HepG2 (cell line): Measurements from ENCODE around the gene TM4SF1. TPM values are rescaled to one million over a fixed set of nuclear protein-coding genes. Genes with fewer than 3 reads are reported as not detected.

Source experiments
- ATF2 ChIP-seq: sonication (generic); formaldehyde crosslinking; IDR thresholded peaks from 2 replicates; pipeline ENCODE4 v1.4.0; 2020; ENCODE audit warnings: missing genetic modification reagents
- EED ChIP-seq: sonication (generic); formaldehyde crosslinking; IDR thresholded peaks from 2 replicates; pipeline ENCODE4 v1.5.0; 2020; ENCODE audit warnings: mild to moderate bottlenecking, missing genetic modification reagents
- ETV6 ChIP-seq: sonication (generic); formaldehyde crosslinking; conservative IDR thresholded peaks from 2 replicates; pipeline ENCODE4 v1.4.0; 2020; ENCODE audit warnings: missing genetic modification reagents
- KDM1A ChIP-seq: IDR thresholded peaks from 2 replicates; pipeline ENCODE4 v1.6.1; 2016; ENCODE audit warnings: missing compliant biosample characterization
- MAFG ChIP-seq: sonication (generic); formaldehyde crosslinking; IDR thresholded peaks from 2 replicates; pipeline ENCODE4 v1.5.1; 2020; ENCODE audit warnings: mild to moderate bottlenecking, missing genetic modification reagents
- PCBP2 ChIP-seq: fragments of 200-400 bp; formaldehyde crosslinking; optimal IDR thresholded peaks from 2 replicates; pipeline ENCODE3; 2018; ENCODE audit warnings: low read length, low read depth; ENCODE audit not compliant: poor library complexity, severe bottlenecking
- PHB2 ChIP-seq: fragments of 450-650 bp; IDR thresholded peaks from 2 replicates; pipeline ENCODE4 v1.6.1; 2018; ENCODE audit not compliant: partially characterized antibody
- RARA ChIP-seq: IDR thresholded peaks from 2 replicates; pipeline ENCODE4 v1.6.1; 2016; ENCODE audit warnings: missing genetic modification reagents, missing compliant biosample characterization
- RFX3 ChIP-seq: IDR thresholded peaks from 2 replicates; pipeline ENCODE4 v1.6.1; 2016; ENCODE audit warnings: missing biosample characterization, missing genetic modification reagents
- RFXANK ChIP-seq: IDR thresholded peaks from 2 replicates; pipeline ENCODE4 v1.6.1; 2016
- SETDB1 ChIP-seq: sonication (generic); formaldehyde crosslinking; IDR thresholded peaks from 2 replicates; pipeline ENCODE4 v1.5.1; 2020; ENCODE audit warnings: missing genetic modification reagents, mild to moderate bottlenecking, borderline replicate concordance
- ZKSCAN8 ChIP-seq: IDR thresholded peaks from 2 replicates; pipeline ENCODE4 v1.6.1; 2016; ENCODE audit warnings: borderline replicate concordance, missing genetic modification reagents, missing compliant biosample characterization
- ZNF343 ChIP-seq: sonication (generic); formaldehyde crosslinking; IDR thresholded peaks from 2 replicates; pipeline ENCODE4 v1.4.0; 2020; ENCODE audit warnings: mild to moderate bottlenecking, missing genetic modification reagents
- ZNF543 ChIP-seq: sonication (generic); formaldehyde crosslinking; IDR thresholded peaks from 2 replicates; pipeline ENCODE4 v1.4.0; 2020; ENCODE audit warnings: mild to moderate bottlenecking, missing genetic modification reagents
- ZNF629 ChIP-seq: sonication (generic); formaldehyde crosslinking; conservative IDR thresholded peaks from 2 replicates; pipeline ENCODE4 v1.5.0; 2020; ENCODE audit warnings: missing genetic modification reagents
- ZNF644 ChIP-seq: IDR thresholded peaks from 2 replicates; pipeline ENCODE4 v1.6.1; 2016; ENCODE audit warnings: low read depth
- ZNF713 ChIP-seq: sonication (generic); formaldehyde crosslinking; IDR thresholded peaks from 2 replicates; pipeline ENCODE4 v1.4.0; 2020; ENCODE audit warnings: mild to moderate bottlenecking, missing genetic modification reagents
- ZNF766 ChIP-seq: sonication (generic); formaldehyde crosslinking; IDR thresholded peaks from 2 replicates; pipeline ENCODE4 v1.5.0; 2020; ENCODE audit warnings: missing genetic modification reagents, borderline replicate concordance
- ZNF83 ChIP-seq: sonication (generic); formaldehyde crosslinking; IDR thresholded peaks from 2 replicates; pipeline ENCODE4 v1.4.0; 2020; ENCODE audit warnings: missing genetic modification reagents, mild to moderate bottlenecking, borderline replicate concordance
- polyA plus RNA-seq, 8 experiments: library from polyadenylated mRNA; depleted of rRNA in 3 of 8; stranded (reverse) in 7 of 8; unstranded in 1 of 8; fragments of >200 nt; fragmentation: Illumina TruSeq in 4 of 8; extraction: Trizol in 4 of 8; gene quantifications; 2 replicates each; pipeline versions ENCODE4 v1.2.1 to v1.2.3, GENCODE V29; 2011 to 2016; ENCODE audit warnings: low read depth in 4 of 8, missing spikeins in 1 of 8, mixed read lengths in 1 of 8; ENCODE audit not compliant: insufficient read depth in 1 of 8
- total RNA-seq, 5 experiments: library from RNA; depleted of rRNA; stranded (reverse); fragments of >200 nt; fragmentation: Illumina TruSeq; extraction: Trizol; gene quantifications; 2 replicates each; pipeline ENCODE4 v1.2.3, GENCODE V29; 2016; ENCODE audit warnings: low read depth in 1 of 5
- TF ChIP-seq, protein P1 (sequence below): sonication (generic); formaldehyde crosslinking; IDR thresholded peaks from 2 replicates; pipeline ENCODE4 v1.5.0; 2020; ENCODE audit warnings: missing genetic modification reagents
- TF ChIP-seq, protein P2 (sequence below): sonication (generic); formaldehyde crosslinking; IDR thresholded peaks from 2 replicates; pipeline ENCODE4 v1.4.0; 2020; ENCODE audit warnings: missing genetic modification reagents
- TF ChIP-seq, protein P3 (sequence below): sonication (generic); formaldehyde crosslinking; conservative IDR thresholded peaks from 2 replicates; pipeline ENCODE4 v1.8.0; 2022; ENCODE audit warnings: mild to moderate bottlenecking, moderate library complexity, missing genetic modification reagents

The TM4SF1 gene
- total and polyA plus RNA-seq, 2 of the 13 experiments (the other 11 are each of a cell fraction or from before 2014, with no cell fraction given) = 431 to 1,359 TPM

DNA sequence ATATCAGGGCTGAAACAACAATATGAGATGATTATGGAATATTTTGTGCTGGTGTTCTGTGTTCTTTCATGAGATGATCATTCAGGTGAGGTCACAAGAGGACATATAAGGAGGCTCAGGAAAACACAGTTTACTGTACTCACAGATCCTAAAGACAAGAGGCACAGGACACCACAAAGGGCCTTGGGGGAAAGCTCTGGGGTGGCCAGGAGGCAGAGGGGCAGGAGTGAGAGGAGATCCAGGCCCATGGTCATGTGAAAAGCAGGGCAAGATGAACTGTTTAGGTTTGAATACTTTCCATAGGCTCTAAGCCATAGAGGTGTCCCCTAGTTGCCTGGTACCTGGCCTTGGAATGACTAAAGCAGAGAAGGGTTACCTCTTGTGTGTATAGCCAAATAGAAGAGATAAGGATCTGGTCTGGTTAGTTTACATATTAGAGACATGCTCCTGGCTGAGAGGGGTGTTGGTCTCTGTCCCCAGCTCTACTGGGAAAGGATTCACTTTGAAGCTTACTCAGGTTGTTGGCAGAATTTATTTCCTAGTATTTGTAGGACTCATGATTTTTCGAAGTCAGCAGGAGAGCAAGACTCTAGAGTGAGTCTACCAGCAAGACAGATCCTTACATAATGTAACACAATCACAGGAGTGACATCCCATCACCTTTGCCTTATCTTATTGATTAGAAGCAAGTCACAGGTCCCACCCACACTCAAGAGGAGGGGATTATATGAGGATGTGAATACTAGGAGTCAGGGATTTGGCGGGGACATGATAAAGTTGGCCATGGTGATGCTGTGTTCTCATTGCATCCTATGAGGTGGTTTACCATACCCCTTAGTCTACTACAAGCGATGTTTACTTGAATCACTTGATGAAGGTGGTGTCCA, 11.3 kb upstream of the TM4SF1 start (continued):
- TF ChIP-seq, protein P1, sequence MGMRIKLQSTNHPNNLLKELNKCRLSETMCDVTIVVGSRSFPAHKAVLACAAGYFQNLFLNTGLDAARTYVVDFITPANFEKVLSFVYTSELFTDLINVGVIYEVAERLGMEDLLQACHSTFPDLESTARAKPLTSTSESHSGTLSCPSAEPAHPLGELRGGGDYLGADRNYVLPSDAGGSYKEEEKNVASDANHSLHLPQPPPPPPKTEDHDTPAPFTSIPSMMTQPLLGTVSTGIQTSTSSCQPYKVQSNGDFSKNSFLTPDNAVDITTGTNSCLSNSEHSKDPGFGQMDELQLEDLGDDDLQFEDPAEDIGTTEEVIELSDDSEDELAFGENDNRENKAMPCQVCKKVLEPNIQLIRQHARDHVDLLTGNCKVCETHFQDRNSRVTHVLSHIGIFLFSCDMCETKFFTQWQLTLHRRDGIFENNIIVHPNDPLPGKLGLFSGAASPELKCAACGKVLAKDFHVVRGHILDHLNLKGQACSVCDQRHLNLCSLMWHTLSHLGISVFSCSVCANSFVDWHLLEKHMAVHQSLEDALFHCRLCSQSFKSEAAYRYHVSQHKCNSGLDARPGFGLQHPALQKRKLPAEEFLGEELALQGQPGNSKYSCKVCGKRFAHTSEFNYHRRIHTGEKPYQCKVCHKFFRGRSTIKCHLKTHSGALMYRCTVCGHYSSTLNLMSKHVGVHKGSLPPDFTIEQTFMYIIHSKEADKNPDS (CRISPR knock-in tag) = no peak
- no peak for TF ChIP-seq KDM1A (CRISPR knock-in tag)
- TF ChIP-seq, protein P2, sequence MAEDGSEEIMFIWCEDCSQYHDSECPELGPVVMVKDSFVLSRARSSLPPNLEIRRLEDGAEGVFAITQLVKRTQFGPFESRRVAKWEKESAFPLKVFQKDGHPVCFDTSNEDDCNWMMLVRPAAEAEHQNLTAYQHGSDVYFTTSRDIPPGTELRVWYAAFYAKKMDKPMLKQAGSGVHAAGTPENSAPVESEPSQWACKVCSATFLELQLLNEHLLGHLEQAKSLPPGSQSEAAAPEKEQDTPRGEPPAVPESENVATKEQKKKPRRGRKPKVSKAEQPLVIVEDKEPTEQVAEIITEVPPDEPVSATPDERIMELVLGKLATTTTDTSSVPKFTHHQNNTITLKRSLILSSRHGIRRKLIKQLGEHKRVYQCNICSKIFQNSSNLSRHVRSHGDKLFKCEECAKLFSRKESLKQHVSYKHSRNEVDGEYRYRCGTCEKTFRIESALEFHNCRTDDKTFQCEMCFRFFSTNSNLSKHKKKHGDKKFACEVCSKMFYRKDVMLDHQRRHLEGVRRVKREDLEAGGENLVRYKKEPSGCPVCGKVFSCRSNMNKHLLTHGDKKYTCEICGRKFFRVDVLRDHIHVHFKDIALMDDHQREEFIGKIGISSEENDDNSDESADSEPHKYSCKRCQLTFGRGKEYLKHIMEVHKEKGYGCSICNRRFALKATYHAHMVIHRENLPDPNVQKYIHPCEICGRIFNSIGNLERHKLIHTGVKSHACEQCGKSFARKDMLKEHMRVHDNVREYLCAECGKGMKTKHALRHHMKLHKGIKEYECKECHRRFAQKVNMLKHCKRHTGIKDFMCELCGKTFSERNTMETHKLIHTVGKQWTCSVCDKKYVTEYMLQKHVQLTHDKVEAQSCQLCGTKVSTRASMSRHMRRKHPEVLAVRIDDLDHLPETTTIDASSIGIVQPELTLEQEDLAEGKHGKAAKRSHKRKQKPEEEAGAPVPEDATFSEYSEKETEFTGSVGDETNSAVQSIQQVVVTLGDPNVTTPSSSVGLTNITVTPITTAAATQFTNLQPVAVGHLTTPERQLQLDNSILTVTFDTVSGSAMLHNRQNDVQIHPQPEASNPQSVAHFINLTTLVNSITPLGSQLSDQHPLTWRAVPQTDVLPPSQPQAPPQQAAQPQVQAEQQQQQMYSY (CRISPR knock-in tag) = no peak
- TF ChIP-seq RFX3 (CRISPR knock-in tag) = no peak
- peak; percentile 50 for TF ChIP-seq RARA (CRISPR knock-in tag)
- no peak for TF ChIP-seq ZNF713 (CRISPR knock-in tag)
- no peak for TF ChIP-seq ETV6 (CRISPR knock-in tag)
- no peak for TF ChIP-seq MAFG (CRISPR knock-in tag)
- TF ChIP-seq EED (CRISPR knock-in tag) = no peak
- no peak for TF ChIP-seq ZNF543 (CRISPR knock-in tag)
- TF ChIP-seq, protein P3, sequence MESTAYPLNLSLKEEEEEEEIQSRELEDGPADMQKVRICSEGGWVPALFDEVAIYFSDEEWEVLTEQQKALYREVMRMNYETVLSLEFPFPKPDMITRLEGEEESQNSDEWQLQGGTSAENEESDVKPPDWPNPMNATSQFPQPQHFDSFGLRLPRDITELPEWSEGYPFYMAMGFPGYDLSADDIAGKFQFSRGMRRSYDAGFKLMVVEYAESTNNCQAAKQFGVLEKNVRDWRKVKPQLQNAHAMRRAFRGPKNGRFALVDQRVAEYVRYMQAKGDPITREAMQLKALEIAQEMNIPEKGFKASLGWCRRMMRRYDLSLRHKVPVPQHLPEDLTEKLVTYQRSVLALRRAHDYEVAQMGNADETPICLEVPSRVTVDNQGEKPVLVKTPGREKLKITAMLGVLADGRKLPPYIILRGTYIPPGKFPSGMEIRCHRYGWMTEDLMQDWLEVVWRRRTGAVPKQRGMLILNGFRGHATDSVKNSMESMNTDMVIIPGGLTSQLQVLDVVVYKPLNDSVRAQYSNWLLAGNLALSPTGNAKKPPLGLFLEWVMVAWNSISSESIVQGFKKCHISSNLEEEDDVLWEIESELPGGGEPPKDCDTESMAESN = no peak
- no peak for TF ChIP-seq ZKSCAN8
- TF ChIP-seq ZNF629 (CRISPR knock-in tag) = no peak
- no peak for TF ChIP-seq ZNF83 (CRISPR knock-in tag)
- TF ChIP-seq PHB2 = no peak
- peak; percentile 66 for TF ChIP-seq ZNF644 (CRISPR knock-in tag)
- TF ChIP-seq SETDB1 (CRISPR knock-in tag) = no peak
- TF ChIP-seq PCBP2 = no peak
- no peak for TF ChIP-seq ZNF343
- TF ChIP-seq RFXANK (CRISPR knock-in tag) = no peak
- TF ChIP-seq ATF2 (CRISPR knock-in tag) = no peak
- TF ChIP-seq ZNF766 = no peak
